HL-60 (cell line): ENCODE results near the gene PPP6C.
A peak's percentile ranks its signal among the peaks of the same experiment; 100 is the strongest.
"Not testable (repeated sequence)": the region's sequence is repeated elsewhere in the genome, so short reads cannot be mapped to it uniquely, and the experiment has no call there.

Experiments
- DNase-seq, 2 experiments: peaks; one replicate each; pipeline ENCODE4 v3.0.0-alpha.2; 2010 to 2020; ENCODE audit warnings: low read depth in 1 of 2, low spot score in 1 of 2
- H3K27ac ChIP-seq: fragments of 250-450 bp; sonication (Bioruptor Pico); replicated peaks from 2 replicates; pipeline ENCODE4 v1.5.1; 2020; ENCODE audit warnings: mild to moderate bottlenecking, moderate library complexity
- H3K27me3 ChIP-seq: fragments of 250-450 bp; sonication (Bioruptor Pico); 2 replicates; pipeline ENCODE4 v1.5.1; 2021; ENCODE audit warnings: mild to moderate bottlenecking, moderate library complexity; ENCODE audit not compliant: insufficient read depth, poor library complexity, severe bottlenecking
- H3K4me3 ChIP-seq: replicated peaks from 2 replicates; pipeline ENCODE4 v1.5.1; 2011; ENCODE audit warnings: mild to moderate bottlenecking, control low read depth, low read length; ENCODE audit not compliant: insufficient read depth
- GABPA ChIP-seq: IDR thresholded peaks from 2 replicates; pipeline ENCODE4 v1.6.1; 2012; ENCODE audit warnings: low read depth
- POLR2AphosphoS5 ChIP-seq: IDR thresholded peaks from 2 replicates; pipeline ENCODE4 v1.6.1; 2012; ENCODE audit warnings: low read depth
- SPI1 ChIP-seq: IDR thresholded peaks from 2 replicates; pipeline ENCODE4 v1.6.1; 2012; ENCODE audit warnings: low read depth, mild to moderate bottlenecking, borderline replicate concordance
- long read RNA-seq: library from polyadenylated mRNA; unstranded; transcript quantifications from one replicate; pipeline ENCODE4 v2.0.0, GENCODE V29; 2020
- TF ChIP-seq, protein P1 (sequence below): IDR thresholded peaks from 2 replicates; pipeline ENCODE4 v1.6.1; 2012; ENCODE audit warnings: low read depth; ENCODE audit not compliant: insufficient replicate concordance
- TF ChIP-seq, protein P2 (sequence below): IDR thresholded peaks from one replicate; pipeline ENCODE4 v1.5.1; 2011; ENCODE audit warnings: low read length, control low read depth, inconsistent platforms; ENCODE audit not compliant: insufficient read depth

PPP6C gene
- long read RNA-seq, full-length matches to known transcripts: 155 of 175 reads
- long read RNA-seq, partial matches to known transcripts: 0 of 175 reads
- long read RNA-seq, other reads (novel, unspliced or antisense): 20 of 175 reads

DNA sequence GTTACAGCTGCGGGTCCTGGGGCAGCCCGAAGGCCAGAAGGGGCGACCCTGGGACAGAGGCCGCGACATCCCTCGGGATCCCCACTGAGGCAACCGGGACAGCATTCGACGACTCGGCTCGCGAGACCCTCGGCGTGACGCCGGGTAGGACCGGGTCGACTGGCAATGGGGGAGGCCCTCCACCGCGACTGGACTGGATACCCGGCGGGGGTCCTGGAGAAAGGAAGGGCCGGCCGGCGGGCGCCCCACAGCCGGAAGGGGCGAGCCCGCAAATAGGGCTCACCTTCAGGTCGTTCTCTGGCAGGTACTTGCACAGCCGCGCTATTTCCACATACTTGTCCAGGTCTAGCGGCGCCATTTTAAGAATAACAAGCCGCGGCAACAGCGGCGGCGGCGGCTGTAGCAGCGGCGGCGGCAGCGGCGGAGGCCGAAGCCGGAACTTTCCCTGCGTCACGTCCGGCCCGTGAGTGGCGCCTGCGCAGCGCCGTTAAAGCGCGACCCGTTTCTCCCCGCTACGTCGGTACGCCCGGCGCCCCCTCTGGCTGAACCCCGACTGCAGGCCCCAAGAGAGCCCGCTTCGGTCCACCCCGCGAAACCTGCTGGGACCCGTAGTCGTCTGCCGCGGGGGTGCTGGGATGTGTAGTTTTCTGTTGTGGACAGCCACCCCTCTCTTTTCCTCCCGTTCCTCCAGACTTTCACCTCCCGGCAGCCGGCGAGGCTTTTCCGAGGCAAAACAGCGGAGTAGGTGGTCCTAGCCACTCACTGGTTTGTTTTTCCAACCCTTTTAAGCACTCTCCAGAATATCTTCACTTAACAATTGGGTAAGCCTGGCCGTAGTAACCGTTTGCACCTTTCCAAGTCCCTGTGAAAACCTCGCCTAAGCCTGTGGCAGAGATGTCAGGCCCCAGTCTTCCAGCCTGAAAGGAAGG lies at the start of gene PPP6C:
TSS of gene PPP6C (minus strand) at position 443 of the 929 bp plus-strand sequence. CDS start at position 358, 85 bp downstream.
- TF ChIP-seq POLR2AphosphoS5 (peak; percentile 51; the same call in 1 of the 2 replicates), SPI1 (no peak), GABPA (peak; percentile 78)
- TF ChIP-seq, protein P1, sequence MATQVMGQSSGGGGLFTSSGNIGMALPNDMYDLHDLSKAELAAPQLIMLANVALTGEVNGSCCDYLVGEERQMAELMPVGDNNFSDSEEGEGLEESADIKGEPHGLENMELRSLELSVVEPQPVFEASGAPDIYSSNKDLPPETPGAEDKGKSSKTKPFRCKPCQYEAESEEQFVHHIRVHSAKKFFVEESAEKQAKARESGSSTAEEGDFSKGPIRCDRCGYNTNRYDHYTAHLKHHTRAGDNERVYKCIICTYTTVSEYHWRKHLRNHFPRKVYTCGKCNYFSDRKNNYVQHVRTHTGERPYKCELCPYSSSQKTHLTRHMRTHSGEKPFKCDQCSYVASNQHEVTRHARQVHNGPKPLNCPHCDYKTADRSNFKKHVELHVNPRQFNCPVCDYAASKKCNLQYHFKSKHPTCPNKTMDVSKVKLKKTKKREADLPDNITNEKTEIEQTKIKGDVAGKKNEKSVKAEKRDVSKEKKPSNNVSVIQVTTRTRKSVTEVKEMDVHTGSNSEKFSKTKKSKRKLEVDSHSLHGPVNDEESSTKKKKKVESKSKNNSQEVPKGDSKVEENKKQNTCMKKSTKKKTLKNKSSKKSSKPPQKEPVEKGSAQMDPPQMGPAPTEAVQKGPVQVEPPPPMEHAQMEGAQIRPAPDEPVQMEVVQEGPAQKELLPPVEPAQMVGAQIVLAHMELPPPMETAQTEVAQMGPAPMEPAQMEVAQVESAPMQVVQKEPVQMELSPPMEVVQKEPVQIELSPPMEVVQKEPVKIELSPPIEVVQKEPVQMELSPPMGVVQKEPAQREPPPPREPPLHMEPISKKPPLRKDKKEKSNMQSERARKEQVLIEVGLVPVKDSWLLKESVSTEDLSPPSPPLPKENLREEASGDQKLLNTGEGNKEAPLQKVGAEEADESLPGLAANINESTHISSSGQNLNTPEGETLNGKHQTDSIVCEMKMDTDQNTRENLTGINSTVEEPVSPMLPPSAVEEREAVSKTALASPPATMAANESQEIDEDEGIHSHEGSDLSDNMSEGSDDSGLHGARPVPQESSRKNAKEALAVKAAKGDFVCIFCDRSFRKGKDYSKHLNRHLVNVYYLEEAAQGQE: no peak
- TF ChIP-seq, protein P2, sequence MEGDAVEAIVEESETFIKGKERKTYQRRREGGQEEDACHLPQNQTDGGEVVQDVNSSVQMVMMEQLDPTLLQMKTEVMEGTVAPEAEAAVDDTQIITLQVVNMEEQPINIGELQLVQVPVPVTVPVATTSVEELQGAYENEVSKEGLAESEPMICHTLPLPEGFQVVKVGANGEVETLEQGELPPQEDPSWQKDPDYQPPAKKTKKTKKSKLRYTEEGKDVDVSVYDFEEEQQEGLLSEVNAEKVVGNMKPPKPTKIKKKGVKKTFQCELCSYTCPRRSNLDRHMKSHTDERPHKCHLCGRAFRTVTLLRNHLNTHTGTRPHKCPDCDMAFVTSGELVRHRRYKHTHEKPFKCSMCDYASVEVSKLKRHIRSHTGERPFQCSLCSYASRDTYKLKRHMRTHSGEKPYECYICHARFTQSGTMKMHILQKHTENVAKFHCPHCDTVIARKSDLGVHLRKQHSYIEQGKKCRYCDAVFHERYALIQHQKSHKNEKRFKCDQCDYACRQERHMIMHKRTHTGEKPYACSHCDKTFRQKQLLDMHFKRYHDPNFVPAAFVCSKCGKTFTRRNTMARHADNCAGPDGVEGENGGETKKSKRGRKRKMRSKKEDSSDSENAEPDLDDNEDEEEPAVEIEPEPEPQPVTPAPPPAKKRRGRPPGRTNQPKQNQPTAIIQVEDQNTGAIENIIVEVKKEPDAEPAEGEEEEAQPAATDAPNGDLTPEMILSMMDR: peak; percentile 43
- peak within 1 kb of the TSS; percentile 99 for H3K4me3 ChIP-seq

DNA sequence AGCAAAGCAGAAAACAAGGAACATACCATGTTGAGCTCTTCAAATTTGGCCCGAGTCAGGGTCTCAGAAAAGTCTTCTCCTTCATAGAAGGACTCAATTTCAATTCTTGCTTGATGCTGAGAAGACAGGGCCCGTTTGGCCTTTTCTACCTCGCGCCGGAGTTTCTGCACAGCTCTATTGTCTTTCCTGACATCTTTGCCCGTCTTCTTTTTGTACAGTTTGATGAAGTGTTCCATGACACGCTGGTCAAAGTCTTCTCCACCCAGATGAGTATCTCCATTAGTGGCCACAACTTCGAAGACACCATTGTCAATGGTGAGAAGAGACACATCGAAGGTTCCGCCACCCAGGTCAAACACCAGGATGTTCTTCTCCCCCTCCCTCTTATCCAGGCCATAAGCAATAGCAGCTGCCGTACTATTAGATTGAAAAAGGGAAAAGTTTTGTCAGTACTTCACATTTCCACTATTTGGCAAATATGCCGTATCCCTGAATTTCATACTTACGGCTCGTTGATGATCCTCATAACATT lies 49.4 kb upstream of the PPP6C start:
- no peak overlapping the region for H3K27ac ChIP-seq
- no peaks in the 10 kb centered on the region for H3K27me3 ChIP-seq
- DNase-seq: no peak
- TF ChIP-seq, protein P2: no peak
- TF ChIP-seq SPI1: no peak
- 0 out of 2 replicates have a peak, but pooled peaks have one; percentile 13 for TF ChIP-seq POLR2AphosphoS5
- peak overlapping the region; percentile 92 for H3K4me3 ChIP-seq

More for the DNA sequence above, at the start of gene PPP6C:
- H3K27ac ChIP-seq: peak within 1 kb of the TSS; percentile 81
- H3K27me3 ChIP-seq: no peaks in the 10 kb centered on the region
- DNase-seq: peak; percentile 90 to 98

DNA sequence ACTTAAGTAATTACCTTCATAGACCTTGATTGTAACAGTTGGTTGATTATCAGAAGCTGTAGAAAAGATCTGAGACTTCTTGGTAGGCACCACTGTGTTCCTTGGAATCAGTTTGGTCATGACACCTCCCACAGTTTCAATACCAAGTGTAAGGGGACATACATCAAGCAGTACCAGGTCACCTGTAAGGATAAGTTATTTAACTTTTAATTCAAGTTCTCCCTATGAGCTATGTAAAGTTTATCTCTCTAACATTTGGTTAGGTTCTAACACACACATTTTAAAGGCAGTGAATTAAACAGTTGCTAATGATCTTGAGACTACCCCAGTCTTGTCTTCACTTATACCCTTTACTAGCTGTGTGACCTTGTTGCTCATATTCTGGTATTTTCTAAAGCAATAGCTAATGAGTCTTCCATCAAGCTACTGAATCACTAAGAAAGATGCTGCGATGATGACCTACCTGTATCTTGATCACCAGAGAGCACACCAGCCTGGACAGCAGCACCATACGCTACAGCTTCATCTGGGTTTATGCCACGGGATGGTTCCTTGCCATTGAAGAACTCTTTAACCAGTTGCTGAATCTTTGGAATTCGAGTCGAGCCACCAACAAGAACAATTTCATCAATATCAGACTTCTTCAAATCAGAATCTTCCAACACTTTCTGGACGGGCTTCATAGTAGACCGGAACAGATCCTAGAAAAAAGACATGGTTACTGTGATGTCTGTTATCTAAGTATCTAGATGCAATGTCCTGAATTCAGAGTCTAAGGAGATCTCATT lies 48.7 kb upstream of the PPP6C start:
- TF ChIP-seq GABPA: no peak
- TF ChIP-seq, protein P2: no peak
- TF ChIP-seq SPI1: no peak
- TF ChIP-seq POLR2AphosphoS5: no peak
- TF ChIP-seq, protein P1: no peak
- Histone ChIP-seq H3K4me3 (peak overlapping the region; percentile 92), H3K27ac (no peak overlapping the region), H3K27me3 (no peaks in the 10 kb centered on the region)
- DNase-seq: no peak

GRCh38 chr9:125236520-125237159 lies 47.0 kb upstream of the PPP6C start:
- H3K27me3 ChIP-seq, H3K4me3 ChIP-seq, H3K27ac ChIP-seq: not testable (repeated sequence)
- peak in 1 of 2 experiments; percentile 41 for DNase-seq
